Measurements from ENCODE around the gene TNFAIP8L3.

Gene TNFAIP8L3

GRCh38 chr15:51030649-51031316 is 63.9 kb downstream of the TNFAIP8L3 start:
- H3K4me3 ChIP-seq (ENCODE audit: low read length) = no peak overlapping the region
- DNase-seq (ENCODE audit: low read depth) = no peak
- TF ChIP-seq CTCF (conservative IDR thresholded peaks at IDR 0.05; ENCODE audit: low read depth, low read length) = no peak

- no peak overlapping the region for H3K4me3 ChIP-seq (ENCODE audit: low read length)
- DNase-seq (ENCODE audit: low read depth) = no peak
- no peak for TF ChIP-seq CTCF (conservative IDR thresholded peaks at IDR 0.05; ENCODE audit: low read depth, low read length)
These were observed 69.3 kb downstream of the TNFAIP8L3 start for GRCh38 chr15:51025454-51025846.

- no peak for DNase-seq (ENCODE audit: low read depth)
- no peak overlapping the region for H3K4me3 ChIP-seq (ENCODE audit: low read length)
- no peak for TF ChIP-seq CTCF (conservative IDR thresholded peaks at IDR 0.05; ENCODE audit: low read depth, low read length)
These were observed 69.8 kb downstream of the TNFAIP8L3 start for GRCh38 chr15:51024735-51025453.

GRCh38 chr15:51023499-51023898 is 71.2 kb downstream of the TNFAIP8L3 start:
- no peak for TF ChIP-seq CTCF (conservative IDR thresholded peaks at IDR 0.05; ENCODE audit: low read depth, low read length)
- H3K4me3 ChIP-seq (ENCODE audit: low read length) = no peak overlapping the region
- no peak for DNase-seq (ENCODE audit: low read depth)

GRCh38 chr15:51022206-51022605 is 72.5 kb downstream of the TNFAIP8L3 start:
- no peak overlapping the region for H3K4me3 ChIP-seq (ENCODE audit: low read length)
- DNase-seq (ENCODE audit: low read depth) = no peak
- no peak for TF ChIP-seq CTCF (conservative IDR thresholded peaks at IDR 0.05; ENCODE audit: low read depth, low read length)

GRCh38 chr15:51016615-51017014 is 78.1 kb downstream of the TNFAIP8L3 start:
- TF ChIP-seq CTCF (conservative IDR thresholded peaks at IDR 0.05; ENCODE audit: low read depth, low read length) = no peak
- H3K4me3 ChIP-seq (ENCODE audit: low read length) = no peak overlapping the region
- DNase-seq (ENCODE audit: low read depth) = no peak

GRCh38 chr15:51011212-51011611 is 83.5 kb downstream of the TNFAIP8L3 start:
- DNase-seq (ENCODE audit: low read depth) = no peak
- H3K4me3 ChIP-seq (ENCODE audit: low read length) = no peak overlapping the region
- TF ChIP-seq CTCF (conservative IDR thresholded peaks at IDR 0.05; ENCODE audit: low read depth, low read length) = no peak
